Memory B cell (primary cell): ENCODE data around the gene SSC5D.

Experiments used
- ATAC-seq: fragments of 150-1000 bp; cut with Tn5 transposase; 2 replicates; pipeline ENCODE4 v1.10.0; 2021; ENCODE audit warnings: low read depth, mild to moderate bottlenecking, moderate library complexity
- DNase-seq, 2 donors: peaks; one replicate each; pipeline ENCODE4 v3.0.0; 2022; ENCODE audit warnings: low spot score in 2 of 2
- H3K27ac Mint-ChIP-seq: one replicate; pipeline ENCODE4 v1.8.0; 2022; ENCODE audit warnings: mild to moderate bottlenecking, moderate library complexity, mixed read lengths
- H3K27me3 Mint-ChIP-seq: one replicate; pipeline ENCODE4 v1.8.0; 2022; ENCODE audit warnings: mixed read lengths
- H3K36me3 Mint-ChIP-seq: one replicate; pipeline ENCODE4 v1.8.0; 2022; ENCODE audit warnings: mild to moderate bottlenecking, mixed read lengths
- H3K4me1 Mint-ChIP-seq: one replicate; pipeline ENCODE4 v1.8.0; 2022; ENCODE audit warnings: mixed read lengths
- H3K4me3 Mint-ChIP-seq: one replicate; pipeline ENCODE4 v1.8.0; 2022; ENCODE audit warnings: mild to moderate bottlenecking, moderate library complexity, mixed read lengths
- H3K9me3 Mint-ChIP-seq: one replicate; pipeline ENCODE4 v1.8.0; 2022; ENCODE audit warnings: mixed read lengths

SSC5D gene

DNA sequence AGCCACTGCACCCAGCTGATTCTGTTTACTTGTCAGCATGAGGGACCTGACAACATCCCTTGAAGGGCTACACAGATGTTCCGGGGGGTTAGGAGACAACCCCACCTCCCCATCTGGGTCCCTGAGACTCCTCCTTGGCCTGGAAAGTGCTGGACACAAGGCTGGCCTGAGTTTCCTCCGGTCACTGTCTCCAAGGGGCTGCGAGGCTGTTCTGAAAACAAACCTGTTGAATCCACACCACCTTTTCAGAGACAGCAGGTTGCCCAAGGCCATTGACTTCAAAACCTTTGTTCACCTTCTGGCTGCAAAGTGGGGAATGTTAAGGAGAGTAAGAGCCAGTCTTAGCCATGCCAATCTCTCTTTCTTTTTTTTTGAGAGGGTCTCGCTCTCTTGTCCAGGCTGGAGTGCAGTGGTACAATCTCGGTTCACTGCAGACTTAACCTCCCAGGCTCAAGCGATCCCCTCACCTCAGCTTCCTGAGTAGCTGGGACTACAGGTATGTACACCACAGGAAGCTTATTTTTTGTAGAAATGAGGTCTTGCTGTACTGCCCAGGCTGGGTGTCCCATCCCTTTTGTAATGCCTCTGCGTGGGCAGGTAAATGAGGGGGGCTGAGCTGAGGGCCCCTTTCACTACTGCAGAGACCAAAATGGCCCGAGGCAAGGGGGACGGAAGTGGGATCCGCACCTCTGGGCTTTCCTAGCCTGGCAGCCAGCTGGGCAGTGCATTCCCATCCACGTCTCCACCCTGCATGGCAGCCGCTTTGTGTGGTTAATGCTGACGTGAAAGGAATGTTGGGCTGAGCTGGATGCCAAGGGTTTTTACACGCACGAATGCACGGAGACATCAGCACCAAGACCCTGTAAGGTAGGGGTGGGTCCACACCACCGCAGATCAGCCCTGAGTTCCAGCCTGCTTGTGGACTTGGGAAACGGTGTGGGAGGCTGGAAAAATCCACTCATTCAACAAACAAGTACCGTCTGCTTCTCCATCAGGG lies 13.7 kb upstream of the SSC5D start:
- DNase-seq (no peak), ATAC-seq (no peak)
- peaks cover 8% of the 10 kb centered on the region for H3K36me3 Mint-ChIP-seq
- H3K27ac Mint-ChIP-seq, result no peak overlapping the region
- H3K9me3 Mint-ChIP-seq, result no peaks in the 10 kb centered on the region
- peak overlapping the region; percentile 43 for H3K4me3 Mint-ChIP-seq
- H3K27me3 Mint-ChIP-seq, result no peaks in the 10 kb centered on the region
- H3K4me1 Mint-ChIP-seq, result peaks cover 17% of the 10 kb centered on the region

DNA sequence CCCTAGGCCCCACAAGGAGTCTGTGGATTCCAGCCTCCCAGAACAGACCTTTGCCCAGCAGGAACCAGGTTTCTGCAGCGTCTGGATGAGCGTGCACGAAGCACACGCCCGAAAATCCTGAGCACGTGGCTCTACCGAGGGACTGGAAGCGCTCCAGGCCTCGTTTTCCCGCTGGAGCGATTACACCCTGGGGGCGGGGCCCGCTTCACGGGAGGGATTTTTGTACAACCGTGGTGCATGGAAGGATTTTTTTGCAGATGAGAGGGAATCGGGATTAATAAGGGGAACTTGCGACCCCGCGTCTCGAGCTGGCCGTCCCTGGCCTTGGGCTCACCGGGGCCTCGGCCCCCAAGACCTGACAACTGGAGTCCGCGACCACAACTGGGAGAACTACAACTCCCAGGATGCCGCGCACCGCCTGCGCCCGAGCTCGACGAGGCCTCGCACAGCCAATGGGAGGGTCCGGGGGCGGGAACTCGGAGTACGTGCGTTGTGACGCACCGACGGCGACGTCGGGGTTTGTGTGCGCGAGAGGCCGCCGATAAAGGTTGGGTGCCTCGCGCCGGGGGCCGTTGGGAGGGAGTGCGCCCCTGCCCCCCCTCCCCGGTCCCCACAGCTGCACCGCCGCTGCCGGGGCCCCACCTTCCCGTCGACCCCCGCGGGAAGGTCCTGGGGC lies 12.0 kb upstream of the SSC5D start, which contains the start of gene ZNF628:
Gene ZNF628 (plus strand): TSS at position 518 of the 676 bp plus-strand sequence. CDS start 3,294 bp downstream, outside the sequence.
- DNase-seq (peak; percentile 93 to 96), ATAC-seq (peak; percentile 91)
- Mint-ChIP-seq H3K36me3 (peaks cover 12% of the 10 kb centered on the region), H3K27ac (peak within 1 kb of the TSS; percentile 92), H3K4me1 (peaks cover 21% of the 10 kb centered on the region), H3K27me3 (no peaks in the 10 kb centered on the region), H3K9me3 (no peaks in the 10 kb centered on the region), H3K4me3 (peak within 1 kb of the TSS; percentile 89)

DNA sequence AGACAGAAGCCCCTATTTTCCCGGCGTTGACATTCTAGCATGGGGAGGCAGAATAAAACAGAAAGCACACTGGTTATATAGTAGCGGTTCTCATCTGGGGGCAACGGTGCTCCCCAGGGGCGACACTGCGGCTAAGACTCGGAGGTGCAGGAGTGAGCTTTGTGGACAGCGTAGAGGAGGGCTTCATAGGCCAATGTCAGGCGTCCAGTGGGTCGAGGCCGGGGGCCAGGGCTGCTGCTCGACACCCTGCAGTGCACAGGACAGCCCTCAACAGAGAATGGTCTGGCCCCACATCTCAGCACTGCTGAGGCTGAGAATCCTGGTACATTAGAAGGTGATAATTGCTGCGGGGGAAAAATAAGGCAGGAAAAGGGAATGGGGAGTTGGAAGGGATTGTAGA lies 10.3 kb upstream of the SSC5D start:
- Mint-ChIP-seq H3K4me1 (peaks cover 21% of the 10 kb centered on the region), H3K27me3 (no peaks in the 10 kb centered on the region), H3K27ac (no peak overlapping the region), H3K36me3 (peaks cover 12% of the 10 kb centered on the region), H3K4me3 (peak overlapping the region; percentile 52), H3K9me3 (no peaks in the 10 kb centered on the region)
- no peak for ATAC-seq
- no peak for DNase-seq

DNA sequence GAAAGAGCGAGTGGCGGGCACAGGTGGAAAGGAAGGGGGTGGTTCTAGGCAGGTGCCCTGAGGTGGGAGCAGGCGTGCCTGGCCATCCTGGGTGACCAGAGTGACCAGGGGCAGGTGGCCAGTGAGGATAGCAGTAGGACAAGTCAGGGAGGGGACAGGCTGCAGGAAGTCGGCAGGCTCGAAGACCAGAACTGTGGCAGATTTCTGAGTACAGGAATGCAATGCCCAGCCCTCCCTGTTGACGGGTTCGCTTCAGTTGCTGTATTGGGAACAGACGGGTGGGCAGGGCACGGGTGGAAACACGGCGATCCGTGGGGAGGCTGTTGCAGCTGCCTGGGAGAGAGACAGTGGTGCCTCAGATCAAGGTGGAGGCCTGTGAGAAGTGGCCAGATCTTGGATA lies 9.9 kb upstream of the SSC5D start:
- Mint-ChIP-seq H3K36me3 (peaks cover 12% of the 10 kb centered on the region), H3K9me3 (no peaks in the 10 kb centered on the region), H3K27ac (peak overlapping the region; percentile 30), H3K4me1 (peaks cover 21% of the 10 kb centered on the region), H3K4me3 (peak overlapping the region; percentile 52), H3K27me3 (no peaks in the 10 kb centered on the region)
- no peak for ATAC-seq
- no peak for DNase-seq

DNA sequence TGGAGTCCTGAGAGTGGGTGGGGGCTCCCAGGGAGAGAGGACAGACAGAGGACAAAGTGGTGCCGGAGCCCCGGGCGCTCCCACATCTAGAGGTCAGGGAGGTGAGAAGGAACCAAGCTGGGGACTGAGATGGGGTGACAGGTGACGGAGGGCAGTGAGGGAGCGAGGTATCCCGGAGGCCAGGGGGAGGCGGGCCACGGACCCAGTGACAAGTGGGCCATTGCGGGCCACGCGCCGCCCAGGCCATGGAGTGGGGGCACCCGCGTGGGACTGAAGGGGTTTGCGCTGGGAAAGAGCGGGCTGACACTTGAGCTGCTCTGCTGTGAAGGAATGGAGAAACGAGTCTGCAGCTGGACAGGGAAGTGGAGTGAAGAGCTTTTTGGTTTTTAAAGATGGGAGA lies 9.2 kb upstream of the SSC5D start:
- Mint-ChIP-seq H3K36me3 (peaks cover 12% of the 10 kb centered on the region), H3K4me3 (no peak overlapping the region), H3K9me3 (no peaks in the 10 kb centered on the region), H3K27ac (peak overlapping the region; percentile 30), H3K27me3 (no peaks in the 10 kb centered on the region), H3K4me1 (peaks cover 21% of the 10 kb centered on the region)
- DNase-seq, result no peak
- ATAC-seq, result no peak

DNA sequence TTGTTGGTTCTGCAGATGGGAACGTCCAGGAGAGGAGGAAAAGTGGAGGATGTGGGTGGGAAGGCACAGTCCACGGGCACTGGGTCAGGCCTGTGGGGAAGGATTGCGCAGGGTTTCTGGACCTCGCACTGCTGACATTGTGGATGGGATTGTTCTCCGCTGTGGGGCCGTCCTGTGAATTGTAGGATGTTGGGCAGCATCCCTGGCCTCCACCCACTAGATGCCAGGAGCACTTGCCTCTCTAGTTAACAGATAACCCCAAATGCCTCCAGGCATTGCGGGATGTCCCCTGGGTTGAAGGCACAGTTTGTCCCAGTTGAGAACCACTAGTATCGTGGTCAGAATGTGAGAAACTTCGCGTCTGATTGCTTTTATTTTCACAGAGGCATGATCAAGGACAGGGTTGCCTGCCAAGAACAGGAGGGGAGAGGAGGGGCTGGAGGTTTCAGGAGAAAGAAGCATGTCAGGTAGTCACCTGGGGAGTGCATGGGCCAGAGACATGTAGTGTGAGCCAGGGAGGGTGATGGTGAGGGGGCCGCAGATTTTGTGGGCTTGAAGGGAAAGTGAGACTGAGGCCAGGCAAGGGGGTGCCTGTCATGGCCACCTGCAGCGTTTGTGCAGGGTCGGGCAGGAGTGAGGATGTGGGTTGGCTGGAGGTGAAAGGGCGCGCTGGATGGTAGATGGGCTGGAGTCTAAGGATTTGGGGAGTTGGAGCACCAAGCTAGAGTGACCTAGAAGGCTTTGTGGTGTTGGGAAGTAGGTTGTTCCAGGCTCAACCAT lies 8.6 kb upstream of the SSC5D start:
- H3K27me3 Mint-ChIP-seq, result no peaks in the 10 kb centered on the region
- ATAC-seq (no peak), DNase-seq (no peak)
- no peaks in the 10 kb centered on the region for H3K9me3 Mint-ChIP-seq
- H3K27ac Mint-ChIP-seq, result peak overlapping the region; percentile 30
- peaks cover 21% of the 10 kb centered on the region for H3K4me1 Mint-ChIP-seq
- H3K36me3 Mint-ChIP-seq, result peaks cover 12% of the 10 kb centered on the region
- peak overlapping the region; percentile 2 for H3K4me3 Mint-ChIP-seq

DNA sequence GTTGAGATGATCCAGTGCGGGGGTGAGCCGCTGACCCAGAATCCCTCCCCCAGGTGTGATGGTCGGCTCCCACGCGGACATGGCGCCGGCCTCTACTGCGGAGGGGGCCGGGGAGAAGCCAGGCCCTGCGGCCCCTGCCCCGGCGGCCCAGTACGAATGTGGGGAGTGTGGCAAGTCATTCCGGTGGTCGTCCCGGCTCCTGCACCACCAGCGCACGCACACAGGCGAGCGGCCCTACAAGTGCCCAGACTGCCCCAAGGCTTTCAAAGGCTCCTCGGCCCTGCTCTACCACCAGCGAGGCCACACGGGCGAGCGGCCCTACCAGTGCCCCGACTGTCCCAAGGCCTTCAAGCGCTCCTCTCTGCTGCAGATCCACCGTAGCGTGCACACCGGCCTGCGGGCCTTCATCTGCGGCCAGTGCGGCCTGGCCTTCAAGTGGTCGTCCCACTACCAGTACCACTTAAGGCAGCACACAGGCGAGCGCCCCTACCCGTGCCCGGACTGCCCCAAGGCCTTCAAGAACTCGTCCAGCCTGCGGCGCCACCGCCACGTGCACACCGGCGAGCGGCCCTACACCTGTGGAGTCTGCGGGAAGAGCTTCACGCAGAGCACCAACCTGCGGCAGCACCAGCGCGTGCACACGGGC lies 7.0 kb upstream of the SSC5D start:
- Mint-ChIP-seq H3K27ac (no peak overlapping the region), H3K9me3 (no peaks in the 10 kb centered on the region), H3K4me1 (peaks cover 25% of the 10 kb centered on the region), H3K4me3 (no peak overlapping the region), H3K36me3 (peaks cover 12% of the 10 kb centered on the region), H3K27me3 (no peaks in the 10 kb centered on the region)
- ATAC-seq (no peak), DNase-seq (no peak)

DNA sequence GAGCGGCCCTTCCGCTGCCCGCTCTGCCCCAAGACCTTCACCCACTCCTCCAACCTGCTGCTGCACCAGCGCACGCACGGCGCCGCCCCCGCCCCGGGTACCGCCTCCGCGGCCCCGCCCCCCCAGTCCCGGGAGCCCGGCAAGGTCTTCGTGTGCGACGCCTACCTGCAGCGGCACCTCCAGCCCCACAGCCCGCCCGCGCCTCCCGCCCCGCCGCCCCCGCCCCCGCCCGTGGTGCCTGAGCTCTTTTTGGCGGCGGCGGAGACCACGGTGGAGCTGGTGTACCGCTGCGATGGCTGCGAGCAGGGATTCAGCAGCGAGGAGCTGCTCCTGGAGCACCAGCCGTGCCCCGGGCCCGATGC lies 6.5 kb upstream of the SSC5D start:
- Mint-ChIP-seq H3K27me3 (no peaks in the 10 kb centered on the region), H3K4me3 (no peak overlapping the region), H3K36me3 (peaks cover 12% of the 10 kb centered on the region), H3K9me3 (no peaks in the 10 kb centered on the region), H3K27ac (no peak overlapping the region), H3K4me1 (peaks cover 25% of the 10 kb centered on the region)
- ATAC-seq (no peak), DNase-seq (no peak)

DNA sequence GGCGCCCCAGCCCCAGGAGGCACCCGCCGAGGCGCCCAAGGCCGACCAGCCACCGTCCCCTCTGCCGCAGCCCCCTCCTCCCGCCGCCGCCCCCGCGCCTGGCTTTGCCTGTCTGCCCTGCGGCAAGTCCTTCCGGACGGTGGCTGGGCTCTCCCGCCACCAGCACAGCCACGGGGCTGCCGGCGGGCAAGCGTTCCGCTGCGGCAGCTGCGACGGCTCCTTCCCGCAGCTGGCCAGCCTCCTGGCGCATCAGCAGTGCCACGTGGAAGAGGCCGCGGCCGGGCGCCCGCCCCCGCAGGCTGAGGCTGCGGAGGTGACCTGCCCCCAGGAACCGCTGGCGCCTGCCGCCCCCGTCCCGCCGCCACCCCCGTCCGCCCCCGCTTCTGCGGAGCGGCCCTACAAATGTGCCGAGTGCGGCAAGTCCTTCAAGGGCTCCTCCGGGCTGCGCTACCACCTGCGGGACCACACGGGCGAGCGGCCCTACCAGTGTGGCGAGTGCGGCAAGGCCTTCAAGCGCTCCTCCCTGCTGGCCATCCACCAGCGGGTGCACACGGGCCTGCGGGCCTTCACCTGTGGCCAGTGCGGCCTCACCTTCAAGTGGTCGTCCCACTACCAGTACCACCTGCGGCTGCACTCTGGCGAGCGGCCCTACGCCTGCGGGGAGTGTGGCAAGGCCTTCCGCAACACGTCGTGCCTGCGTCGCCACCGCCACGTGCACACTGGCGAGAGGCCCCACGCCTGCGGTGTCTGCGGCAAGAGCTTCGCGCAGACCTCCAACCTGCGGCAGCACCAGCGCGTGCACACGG lies 5.9 kb upstream of the SSC5D start:
- H3K4me3 Mint-ChIP-seq, result no peak overlapping the region
- no peaks in the 10 kb centered on the region for H3K9me3 Mint-ChIP-seq
- H3K4me1 Mint-ChIP-seq, result peaks cover 25% of the 10 kb centered on the region
- no peak overlapping the region for H3K27ac Mint-ChIP-seq
- no peaks in the 10 kb centered on the region for H3K27me3 Mint-ChIP-seq
- DNase-seq (no peak), ATAC-seq (no peak)
- peaks cover 12% of the 10 kb centered on the region for H3K36me3 Mint-ChIP-seq

DNA sequence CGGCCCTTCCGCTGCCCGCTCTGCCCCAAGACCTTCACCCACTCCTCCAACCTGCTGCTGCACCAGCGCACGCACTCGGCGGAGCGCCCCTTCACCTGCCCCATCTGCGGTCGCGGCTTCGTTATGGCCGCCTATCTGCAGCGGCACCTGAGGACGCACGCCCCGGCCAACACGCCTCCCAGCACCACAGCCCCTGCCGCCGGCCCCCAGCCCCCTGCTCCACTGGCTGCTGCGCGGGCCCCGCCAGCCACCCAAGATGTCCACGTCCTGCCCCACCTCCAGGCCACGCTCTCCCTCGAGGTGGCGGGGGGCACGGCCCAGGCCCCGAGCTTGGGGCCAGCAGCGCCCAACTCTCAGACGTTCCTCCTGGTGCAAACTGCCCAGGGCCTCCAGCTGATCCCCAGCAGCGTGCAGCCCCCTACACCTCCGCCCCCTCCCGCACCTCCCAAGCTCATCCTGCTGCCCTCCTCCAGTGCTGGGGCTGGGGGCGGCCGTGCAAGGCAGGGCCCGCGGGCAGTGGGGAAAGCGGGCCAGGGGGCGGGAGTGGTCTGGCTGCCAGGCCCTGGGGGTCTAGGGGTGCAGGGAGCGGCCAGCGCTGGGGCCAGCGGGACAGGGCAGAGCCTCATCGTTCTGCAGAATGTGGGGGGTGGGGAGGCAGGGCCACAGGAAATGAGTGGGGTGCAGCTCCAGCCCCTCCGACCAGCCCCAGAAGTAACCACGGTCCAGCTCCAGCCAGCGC lies 5.1 kb upstream of the SSC5D start:
- H3K9me3 Mint-ChIP-seq, result no peaks in the 10 kb centered on the region
- no peaks in the 10 kb centered on the region for H3K27me3 Mint-ChIP-seq
- peaks cover 20% of the 10 kb centered on the region for H3K4me1 Mint-ChIP-seq
- no peak overlapping the region for H3K27ac Mint-ChIP-seq
- no peak for ATAC-seq
- DNase-seq, result no peak
- H3K36me3 Mint-ChIP-seq, result peaks cover 12% of the 10 kb centered on the region
- no peak overlapping the region for H3K4me3 Mint-ChIP-seq

DNA sequence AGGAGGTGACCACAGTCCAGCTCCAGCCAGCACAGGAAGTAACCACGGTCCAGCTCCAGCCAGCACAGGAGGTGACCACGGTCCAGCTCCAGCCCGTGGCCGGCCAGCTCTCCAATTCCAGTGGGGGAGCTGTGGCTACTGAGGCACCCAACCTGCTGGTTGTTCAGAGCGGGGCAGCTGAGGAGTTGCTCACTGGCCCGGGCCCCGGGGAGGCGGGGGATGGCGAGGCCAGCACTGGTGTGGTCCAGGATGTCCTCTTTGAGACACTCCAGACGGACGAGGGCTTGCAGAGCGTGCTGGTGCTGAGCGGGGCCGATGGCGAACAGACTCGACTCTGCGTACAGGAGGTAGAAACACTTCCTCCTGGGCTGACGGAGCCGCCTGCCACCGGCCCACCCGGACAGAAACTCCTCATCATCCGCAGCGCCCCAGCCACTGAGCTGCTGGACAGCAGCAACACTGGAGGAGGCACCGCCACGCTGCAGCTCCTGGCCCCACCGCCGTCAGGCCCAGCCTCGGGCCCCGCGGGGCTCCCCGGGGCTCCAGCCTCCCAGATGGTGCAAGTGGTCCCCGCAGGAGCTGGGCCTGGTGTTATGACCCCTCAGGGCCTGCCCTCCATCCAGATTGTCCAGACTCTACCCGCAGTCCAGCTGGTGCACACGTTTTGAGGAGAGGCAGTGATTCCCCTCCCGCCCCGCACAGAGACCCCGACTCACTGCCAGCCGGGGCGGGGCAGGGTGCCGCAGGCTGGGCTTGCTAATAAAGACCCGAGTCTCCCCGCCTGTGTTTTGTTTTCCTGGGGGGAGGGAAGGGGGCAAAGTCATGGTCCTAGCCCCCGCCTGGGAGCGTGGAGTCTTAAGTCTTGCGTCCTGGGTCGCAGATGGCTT lies 4.3 kb upstream of the SSC5D start:
- peaks cover 15% of the 10 kb centered on the region for H3K4me1 Mint-ChIP-seq
- no peak overlapping the region for H3K27ac Mint-ChIP-seq
- ATAC-seq, result no peak
- no peaks in the 10 kb centered on the region for H3K9me3 Mint-ChIP-seq
- H3K4me3 Mint-ChIP-seq, result peak overlapping the region; percentile 63
- no peaks in the 10 kb centered on the region for H3K27me3 Mint-ChIP-seq
- peaks cover 7% of the 10 kb centered on the region for H3K36me3 Mint-ChIP-seq
- DNase-seq, result no peak
